A549 (cell line): ENCODE measurements around the gene MINDY1.

Source experiments
- BHLHE40 ChIP-seq: IDR thresholded peaks from 2 replicates; pipeline ENCODE4 v1.6.1; 2012; ENCODE audit warnings: low read depth, low read length, inconsistent platforms
- CTCF ChIP-seq: fragments of >200 bp; sonication (Bioruptor Twin); formaldehyde crosslinking; IDR thresholded peaks from 3 replicates; pipeline ENCODE4 v1.5.1; 2016
- EP300 ChIP-seq, 2 experiments: fragments of >200 bp; sonication (Bioruptor Twin); formaldehyde crosslinking; IDR thresholded peaks; 2 replicates in 1 of 2; 3 replicates in 1 of 2; pipeline ENCODE4 v1.6.1; 2016 to 2017
- MAFK ChIP-seq: fragments of 450-650 bp; IDR thresholded peaks from 2 replicates; pipeline ENCODE4 v1.6.1; 2014; ENCODE audit not compliant: partially characterized antibody
- POLR2A ChIP-seq: IDR thresholded peaks from 2 replicates; pipeline ENCODE4 v1.6.1; 2012; ENCODE audit warnings: mild to moderate bottlenecking, low read length
- RAD21 ChIP-seq, 2 experiments: fragments of >200 bp in 1 of 2; sonication (Bioruptor Twin) in 1 of 2; formaldehyde crosslinking in 1 of 2; IDR thresholded peaks in 1 of 2; conservative IDR thresholded peaks in 1 of 2; 2 replicates in 1 of 2; 3 replicates in 1 of 2; pipeline ENCODE4 v1.6.1; 2012 to 2018; ENCODE audit warnings: inconsistent platforms in 1 of 2
- RCOR1 ChIP-seq: fragments of 150-350 bp; IDR thresholded peaks from 2 replicates; pipeline ENCODE4 v1.6.1; 2014; ENCODE audit warnings: antibody characterized with exemption, low read length, low read depth

- TF ChIP-seq MAFK (no peak), CTCF (no peak), POLR2A (no peak), BHLHE40 (no peak), EP300 (IDR thresholded peaks at IDR 0.05) (no peak), RCOR1 (no peak), RAD21 (conservative IDR thresholded peaks at IDR 0.05 in 1 of 2, IDR thresholded peaks at IDR 0.05 in 1 of 2) (no peak)
These were observed 6.8 kb upstream of the MINDY1 start for GRCh38 chr1:151013518-151013917.
